Vagina (tissue), 2 donors: ENCODE results near the gene DCUN1D4. TPM values are rescaled to one million over a fixed set of nuclear protein-coding genes. Genes with fewer than 3 reads are reported as not detected.

ENCODE experiments used
- DNase-seq, 2 donors: peaks; one replicate each; pipeline ENCODE4 v3.0.0-alpha.2; 2017; ENCODE audit errors: extremely low spot score in 2 of 2
- H3K27ac ChIP-seq: fragments of 200-600 bp; sonication (generic); one replicate; pipeline ENCODE4 v1.5.1; 2019
- H3K27me3 ChIP-seq: fragments of 200-600 bp; sonication (generic); one replicate; pipeline ENCODE4 v1.5.1; 2019
- H3K36me3 ChIP-seq, 2 donors: fragments of 200-600 bp; sonication (generic); one replicate each; pipeline ENCODE4 v1.5.1; 2017 to 2019
- H3K4me1 ChIP-seq: fragments of 200-600 bp; sonication (generic); one replicate; pipeline ENCODE4 v1.5.1; 2019
- H3K4me3 ChIP-seq, 2 donors: fragments of 200-600 bp; sonication (generic); 1 replicate in 1 of 2; 2 replicates in 1 of 2; pipeline ENCODE4 v1.5.1; 2016 to 2019
- H3K9me3 ChIP-seq: fragments of 200-600 bp; sonication (generic); one replicate; pipeline ENCODE4 v1.5.1; 2019
- CTCF ChIP-seq, 3 experiments: fragments of 450-650 bp in 2 of 3; fragments of 200-600 bp in 1 of 3; sonication (generic) in 1 of 3; IDR thresholded peaks; one replicate each; pipeline ENCODE4 v1.5.1; 2017 to 2019; ENCODE audit warnings: antibody characterized with exemption in 3 of 3, mild to moderate bottlenecking in 2 of 3, moderate library complexity in 2 of 3
- POLR2A ChIP-seq, 2 donors: fragments of 450-650 bp; IDR thresholded peaks; one replicate each; pipeline ENCODE4 v1.6.1; 2017; ENCODE audit warnings: antibody characterized with exemption in 2 of 2, mild to moderate bottlenecking in 2 of 2, moderate library complexity in 2 of 2
- POLR2AphosphoS5 ChIP-seq, 2 donors: sonication (generic); formaldehyde crosslinking; IDR thresholded peaks; one replicate each; pipeline ENCODE4 v1.9.0; 2017; ENCODE audit warnings: antibody characterized with exemption in 2 of 2, mild to moderate bottlenecking in 2 of 2, low read depth in 1 of 2; ENCODE audit not compliant: insufficient read depth in 1 of 2
- intact Hi-C: fragments of 100-400 bp; cut with DNase I; formaldehyde crosslinking; loops from one replicate; pipeline ENCODE4 v1.15.1; 2023
- total RNA-seq: library from RNA; depleted of rRNA; stranded (reverse); fragments of >200 nt; gene quantifications from one replicate; pipeline ENCODE4 v1.2.3, GENCODE V29; 2016

DCUN1D4 gene
- total RNA-seq, 1 donor from 2014 or later = 47.4 TPM

GRCh38 chr4:51874551-51874950 is 31.6 kb downstream of the DCUN1D4 start:
- Histone ChIP-seq H3K36me3 (peaks cover 0 to 52% of the 10 kb centered on the region in 2 donors), H3K4me1 (no peaks in the 10 kb centered on the region), H3K27ac (no peak overlapping the region), H3K4me3 (no peak overlapping the region), H3K27me3 (no peaks in the 10 kb centered on the region), H3K9me3 (no peaks in the 10 kb centered on the region)
- no peak for DNase-seq
- TF ChIP-seq POLR2A (IDR thresholded peaks at IDR 0.05) (no peak), CTCF (IDR thresholded peaks at IDR 0.05) (no peak), POLR2AphosphoS5 (IDR thresholded peaks at IDR 0.05; ENCODE audit: insufficient read depth in 1 of 2, low read depth in 1 of 2) (no peak)
- intact Hi-C loops = no loop called here

- intact Hi-C loops = no loop called here
- Histone ChIP-seq H3K27me3 (no peaks in the 10 kb centered on the region), H3K9me3 (no peaks in the 10 kb centered on the region), H3K4me1 (no peaks in the 10 kb centered on the region), H3K27ac (no peak overlapping the region), H3K4me3 (no peak overlapping the region), H3K36me3 (peaks cover 0 to 44% of the 10 kb centered on the region in 2 donors)
- TF ChIP-seq CTCF (IDR thresholded peaks at IDR 0.05) (no peak), POLR2A (IDR thresholded peaks at IDR 0.05) (no peak), POLR2AphosphoS5 (IDR thresholded peaks at IDR 0.05; ENCODE audit: insufficient read depth in 1 of 2, low read depth in 1 of 2) (no peak)
- no peak for DNase-seq
These were observed 35.5 kb downstream of the DCUN1D4 start for GRCh38 chr4:51878431-51878830.

GRCh38 chr4:51880016-51880915 is 37.3 kb downstream of the DCUN1D4 start:
- H3K27ac ChIP-seq = no peak overlapping the region
- intact Hi-C loops = no loop called here
- DNase-seq = no peak
- peaks cover 0 to 36% of the 10 kb centered on the region in 2 donors for H3K36me3 ChIP-seq
- no peak overlapping the region for H3K4me3 ChIP-seq
- H3K4me1 ChIP-seq = no peaks in the 10 kb centered on the region
- H3K27me3 ChIP-seq = no peaks in the 10 kb centered on the region
- no peaks in the 10 kb centered on the region for H3K9me3 ChIP-seq
- no peak for TF ChIP-seq POLR2AphosphoS5 (IDR thresholded peaks at IDR 0.05; ENCODE audit: insufficient read depth in 1 of 2, low read depth in 1 of 2)
- no peak for TF ChIP-seq POLR2A (IDR thresholded peaks at IDR 0.05)
- no peak for TF ChIP-seq CTCF (IDR thresholded peaks at IDR 0.05)

GRCh38 chr4:51884055-51884454 is 41.1 kb downstream of the DCUN1D4 start:
- Histone ChIP-seq H3K36me3 (peaks cover 7 to 16% of the 10 kb centered on the region in 2 donors), H3K27ac (no peak overlapping the region), H3K4me1 (no peaks in the 10 kb centered on the region), H3K4me3 (no peak overlapping the region), H3K27me3 (no peaks in the 10 kb centered on the region), H3K9me3 (no peaks in the 10 kb centered on the region)
- intact Hi-C loops = no loop called here
- TF ChIP-seq CTCF (IDR thresholded peaks at IDR 0.05) (no peak), POLR2A (IDR thresholded peaks at IDR 0.05) (no peak), POLR2AphosphoS5 (IDR thresholded peaks at IDR 0.05; ENCODE audit: insufficient read depth in 1 of 2, low read depth in 1 of 2) (no peak)
- DNase-seq = no peak

- Histone ChIP-seq H3K36me3 (peaks cover 7 to 11% of the 10 kb centered on the region in 2 donors), H3K27me3 (no peaks in the 10 kb centered on the region), H3K27ac (no peak overlapping the region), H3K4me1 (no peaks in the 10 kb centered on the region), H3K9me3 (no peaks in the 10 kb centered on the region), H3K4me3 (no peak overlapping the region)
- no peak for DNase-seq
- intact Hi-C loops = no loop called here
- TF ChIP-seq POLR2AphosphoS5 (IDR thresholded peaks at IDR 0.05; ENCODE audit: insufficient read depth in 1 of 2, low read depth in 1 of 2) (no peak), CTCF (IDR thresholded peaks at IDR 0.05) (no peak), POLR2A (IDR thresholded peaks at IDR 0.05) (no peak)
These were observed 41.7 kb downstream of the DCUN1D4 start for GRCh38 chr4:51884606-51885005.
